ENCODE data around the gene UVRAG.

Gene UVRAG

DNA sequence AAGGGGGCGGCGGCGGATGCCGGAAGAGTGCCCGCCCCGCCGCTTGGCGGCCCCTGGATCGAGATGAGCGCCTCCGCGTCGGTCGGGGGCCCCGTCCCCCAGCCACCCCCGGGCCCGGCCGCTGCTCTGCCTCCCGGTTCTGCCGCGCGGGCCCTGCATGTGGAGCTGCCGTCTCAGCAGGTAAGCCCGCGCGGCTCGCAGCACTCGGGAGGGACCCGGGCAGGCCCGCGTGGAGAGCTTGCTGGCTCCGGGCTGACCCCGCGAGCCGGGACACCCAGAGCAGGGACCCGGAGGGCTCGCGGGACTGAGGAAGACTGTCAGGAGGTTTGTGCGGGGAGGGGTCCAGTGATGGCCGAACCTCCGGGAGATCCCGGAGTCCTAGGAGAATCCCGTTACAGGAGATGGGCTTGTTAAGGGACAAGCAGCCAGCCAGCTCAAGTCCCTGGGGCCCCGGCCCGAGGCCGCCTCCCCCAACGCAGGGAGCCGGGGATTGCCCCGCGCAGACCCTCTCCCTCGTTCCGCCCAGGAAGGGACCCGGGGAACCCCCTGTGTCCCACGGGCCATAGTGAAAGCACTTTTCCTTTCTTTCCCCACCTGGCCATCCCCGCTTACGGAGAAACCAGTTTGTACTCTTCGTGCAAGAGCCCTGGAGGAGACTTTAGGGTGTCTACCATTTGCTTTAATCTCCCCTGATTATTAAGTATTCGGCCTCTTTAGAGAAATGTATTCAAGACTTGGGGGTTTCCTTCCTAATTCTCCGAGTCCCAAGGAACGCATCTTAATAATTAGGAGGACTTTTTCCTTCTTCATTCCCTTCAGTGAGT is 547 bp downstream of the UVRAG start:
- DNase-seq = peak; percentile 46
- H3K27ac ChIP-seq (ENCODE audit: low read length) = peak overlapping the region; percentile 74; the same call in 1 of the 2 replicates
- H3K36me3 ChIP-seq (replicated peaks; ENCODE audit: insufficient read depth, low read length) = no peaks in the 10 kb centered on the region
- TF ChIP-seq, protein P1, sequence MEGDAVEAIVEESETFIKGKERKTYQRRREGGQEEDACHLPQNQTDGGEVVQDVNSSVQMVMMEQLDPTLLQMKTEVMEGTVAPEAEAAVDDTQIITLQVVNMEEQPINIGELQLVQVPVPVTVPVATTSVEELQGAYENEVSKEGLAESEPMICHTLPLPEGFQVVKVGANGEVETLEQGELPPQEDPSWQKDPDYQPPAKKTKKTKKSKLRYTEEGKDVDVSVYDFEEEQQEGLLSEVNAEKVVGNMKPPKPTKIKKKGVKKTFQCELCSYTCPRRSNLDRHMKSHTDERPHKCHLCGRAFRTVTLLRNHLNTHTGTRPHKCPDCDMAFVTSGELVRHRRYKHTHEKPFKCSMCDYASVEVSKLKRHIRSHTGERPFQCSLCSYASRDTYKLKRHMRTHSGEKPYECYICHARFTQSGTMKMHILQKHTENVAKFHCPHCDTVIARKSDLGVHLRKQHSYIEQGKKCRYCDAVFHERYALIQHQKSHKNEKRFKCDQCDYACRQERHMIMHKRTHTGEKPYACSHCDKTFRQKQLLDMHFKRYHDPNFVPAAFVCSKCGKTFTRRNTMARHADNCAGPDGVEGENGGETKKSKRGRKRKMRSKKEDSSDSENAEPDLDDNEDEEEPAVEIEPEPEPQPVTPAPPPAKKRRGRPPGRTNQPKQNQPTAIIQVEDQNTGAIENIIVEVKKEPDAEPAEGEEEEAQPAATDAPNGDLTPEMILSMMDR (IDR thresholded peaks at IDR 0.05; ENCODE audit: low read length) = 0 out of 2 replicates have a peak, but pooled peaks have one; percentile 4
- TF ChIP-seq EZH2phosphoT487 (IDR thresholded peaks at IDR 0.05; ENCODE audit: low read length) (no peak), EZH2 (optimal IDR thresholded peaks at IDR 0.05; ENCODE audit: low read depth, low read length) (no peak)
- H3K9me3 ChIP-seq (replicated peaks; ENCODE audit: insufficient read depth, low read length) = no peaks in the 10 kb centered on the region
- H3F3A ChIP-seq (ENCODE audit: insufficient read depth, low read length) = peaks cover 9% of the 10 kb centered on the region; the same call in 1 of the 2 replicates
- H3K9me2 ChIP-seq (replicated peaks; ENCODE audit: insufficient read depth, low read length) = no peaks in the 10 kb centered on the region
- peak overlapping the region; percentile 98 for H3K4me3 ChIP-seq (ENCODE audit: low read length)
- peak overlapping the region; percentile 81 for H3K9ac ChIP-seq (ENCODE audit: low read length)
- peaks cover 30% of the 10 kb centered on the region for H3K4me1 ChIP-seq (ENCODE audit: low read length)
- no peaks in the 10 kb centered on the region for H3K27me3 ChIP-seq (replicated peaks; ENCODE audit: insufficient read depth, low read length)
- 0 out of 2 replicates have a peak, but pooled peaks cover 6% of the 10 kb centered on the region for H4K20me1 ChIP-seq (ENCODE audit: insufficient read depth, low read length)
- peak overlapping the region; percentile 88 for H3K4me2 ChIP-seq (ENCODE audit: low read depth, low read length)
- peaks cover 48% of the 10 kb centered on the region for H3K79me2 ChIP-seq (ENCODE audit: low read length)
- H2AFZ ChIP-seq (ENCODE audit: low read length) = peak overlapping the region; percentile 74

DNA sequence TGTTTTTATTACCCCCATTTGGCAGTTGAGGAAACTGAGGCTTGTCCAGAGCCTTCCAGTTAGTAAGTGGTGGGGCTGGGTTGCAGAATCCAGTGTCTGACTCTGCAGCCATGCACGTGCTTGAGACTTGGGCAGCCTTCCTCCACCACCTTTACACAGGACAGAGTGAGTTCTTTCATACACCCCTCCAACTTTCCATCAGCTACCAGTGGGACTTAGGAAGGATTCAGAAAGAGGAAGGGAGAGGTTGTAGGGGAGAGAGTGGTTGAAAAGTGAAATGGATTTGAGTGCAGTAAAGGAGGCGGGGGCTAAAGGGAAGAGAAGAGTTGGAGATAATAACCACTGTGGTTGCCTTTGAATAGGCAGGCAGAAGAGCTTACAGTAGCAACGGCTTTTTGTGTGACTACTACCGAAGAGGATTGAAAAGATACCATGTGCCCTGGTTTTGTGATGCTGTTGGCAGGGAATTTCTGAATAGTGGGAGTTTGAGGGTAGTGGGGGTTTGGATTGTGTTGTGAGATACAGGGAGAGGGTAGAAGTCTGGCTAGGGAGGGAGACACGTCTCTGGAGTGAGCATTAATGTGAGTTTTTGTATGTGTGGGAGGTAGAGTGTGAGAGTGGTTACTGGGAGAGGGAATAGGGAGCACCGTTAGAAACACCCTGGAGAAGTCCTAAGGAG is 1.7 kb downstream of the UVRAG start:
- no peak for DNase-seq
- Histone ChIP-seq H4K20me1 (ENCODE audit: insufficient read depth, low read length) (0 out of 2 replicates have a peak, but pooled peaks cover 6% of the 10 kb centered on the region), H3K27me3 (replicated peaks; ENCODE audit: insufficient read depth, low read length) (no peaks in the 10 kb centered on the region), H3K4me2 (ENCODE audit: low read depth, low read length) (peak overlapping the region; percentile 88), H3F3A (ENCODE audit: insufficient read depth, low read length) (peaks cover 9% of the 10 kb centered on the region; the same call in 1 of the 2 replicates), H2AFZ (ENCODE audit: low read length) (no peak overlapping the region), H3K4me3 (ENCODE audit: low read length) (peak overlapping the region; percentile 98), H3K4me1 (ENCODE audit: low read length) (peaks cover 22% of the 10 kb centered on the region), H3K9ac (ENCODE audit: low read length) (no peak overlapping the region), H3K27ac (ENCODE audit: low read length) (no peak overlapping the region), H3K9me3 (replicated peaks; ENCODE audit: insufficient read depth, low read length) (no peaks in the 10 kb centered on the region), H3K9me2 (replicated peaks; ENCODE audit: insufficient read depth, low read length) (no peaks in the 10 kb centered on the region), H3K79me2 (ENCODE audit: low read length) (peaks cover 59% of the 10 kb centered on the region), H3K36me3 (replicated peaks; ENCODE audit: insufficient read depth, low read length) (no peaks in the 10 kb centered on the region)
- TF ChIP-seq EZH2 (optimal IDR thresholded peaks at IDR 0.05; ENCODE audit: low read depth, low read length) (no peak), EZH2phosphoT487 (IDR thresholded peaks at IDR 0.05; ENCODE audit: low read length) (no peak)
- TF ChIP-seq, protein P1 (IDR thresholded peaks at IDR 0.05; ENCODE audit: low read length) = no peak

GRCh38 chr11:75820645-75821044 is 5.6 kb downstream of the UVRAG start:
- H3K4me3 ChIP-seq (ENCODE audit: low read length) = no peak overlapping the region
- no peak for TF ChIP-seq EZH2phosphoT487 (IDR thresholded peaks at IDR 0.05; ENCODE audit: low read length)
- peaks cover 36% of the 10 kb centered on the region for H3K4me1 ChIP-seq (ENCODE audit: low read length)
- H3K27ac ChIP-seq (ENCODE audit: low read length) = no peak overlapping the region
- no peaks in the 10 kb centered on the region for H3K9me3 ChIP-seq (replicated peaks; ENCODE audit: insufficient read depth, low read length)
- H3K79me2 ChIP-seq (ENCODE audit: low read length) = peaks cover 79% of the 10 kb centered on the region
- DNase-seq = no peak
- no peaks in the 10 kb centered on the region for H3K9me2 ChIP-seq (replicated peaks; ENCODE audit: insufficient read depth, low read length)
- no peak overlapping the region for H2AFZ ChIP-seq (ENCODE audit: low read length)
- H3K4me2 ChIP-seq (ENCODE audit: low read depth, low read length) = no peak overlapping the region
- no peak overlapping the region for H3K9ac ChIP-seq (ENCODE audit: low read length)
- peaks cover 14% of the 10 kb centered on the region for H3F3A ChIP-seq (ENCODE audit: insufficient read depth, low read length)
- 0 out of 2 replicates have a peak, but pooled peaks cover 6% of the 10 kb centered on the region for H4K20me1 ChIP-seq (ENCODE audit: insufficient read depth, low read length)
- H3K36me3 ChIP-seq (replicated peaks; ENCODE audit: insufficient read depth, low read length) = no peaks in the 10 kb centered on the region
- H3K27me3 ChIP-seq (replicated peaks; ENCODE audit: insufficient read depth, low read length) = no peaks in the 10 kb centered on the region
